WTC11 (cell line): ENCODE results near the gene ACTN2. TPM values are rescaled to one million over a fixed set of nuclear protein-coding genes. Genes with fewer than 3 reads are reported as not detected.

Source experiments
- ATAC-seq: fragments of 200-7000 bp; cut with Tn5 transposase; 2 replicates; pipeline ENCODE4 v1.10.0; 2021; ENCODE audit warnings: mild to moderate bottlenecking, moderate library complexity
- CTCF ChIA-PET: fragments of 300-600 bp; sonication (Branson Sonifier 250); formaldehyde crosslinking; loops from one replicate; lab custom pipeline; 2021; ENCODE audit warnings: antibody characterized with exemption; lab: Charles Lee
- POLR2A ChIA-PET: fragments of 350-600 bp; sonication (Branson Sonifier 250); formaldehyde crosslinking; loops from one replicate; lab custom pipeline; 2021; ENCODE audit warnings: antibody characterized with exemption; lab: Charles Lee
- DNase-seq: peaks from one replicate; pipeline ENCODE4 v3.0.0; 2021; ENCODE audit warnings: low spot score
- H3K27ac Mint-ChIP-seq: 2 replicates; pipeline ENCODE4 v1.8.0; 2021; ENCODE audit warnings: mixed read lengths
- H3K27me3 Mint-ChIP-seq: 2 replicates; pipeline ENCODE4 v1.8.0; 2021; ENCODE audit warnings: low read depth, mild to moderate bottlenecking, moderate library complexity, mixed read lengths
- H3K36me3 Mint-ChIP-seq: 2 replicates; pipeline ENCODE4 v1.8.0; 2021; ENCODE audit warnings: mixed read lengths
- H3K4me1 Mint-ChIP-seq: 2 replicates; pipeline ENCODE4 v1.8.0; 2022; ENCODE audit warnings: mixed read lengths
- H3K4me3 Mint-ChIP-seq: 2 replicates; pipeline ENCODE4 v1.8.0; 2021; ENCODE audit warnings: mild to moderate bottlenecking, moderate library complexity, mixed read lengths
- H3K9me3 Mint-ChIP-seq: 2 replicates; pipeline ENCODE4 v1.8.0; 2021; ENCODE audit warnings: mixed read lengths
- CREM ChIP-seq: sonication (generic); formaldehyde crosslinking; IDR thresholded peaks from 2 replicates; pipeline ENCODE4 v1.8.1; 2022; ENCODE audit warnings: mild to moderate bottlenecking, missing genetic modification reagents, moderate library complexity
- ESRRA ChIP-seq: sonication (generic); formaldehyde crosslinking; IDR thresholded peaks from 2 replicates; pipeline ENCODE4 v1.8.1; 2022; ENCODE audit warnings: mild to moderate bottlenecking, missing genetic modification reagents, borderline replicate concordance
- JUN ChIP-seq: sonication (generic); formaldehyde crosslinking; IDR thresholded peaks from 2 replicates; pipeline ENCODE4 v1.8.0; 2023; ENCODE audit warnings: mild to moderate bottlenecking, missing genetic modification reagents
- NR2C2 ChIP-seq: sonication (generic); formaldehyde crosslinking; IDR thresholded peaks from 2 replicates; pipeline ENCODE4 v1.8.0; 2022; ENCODE audit warnings: mild to moderate bottlenecking, missing genetic modification reagents
- PRRX2 ChIP-seq: fragments of 250-450 bp; sonication (Bioruptor Pico); IDR thresholded peaks from 2 replicates; pipeline ENCODE4 v1.8.0; 2021; ENCODE audit warnings: mild to moderate bottlenecking
- RELA ChIP-seq: sonication (generic); formaldehyde crosslinking; IDR thresholded peaks from 2 replicates; pipeline ENCODE4 v1.8.1; 2022; ENCODE audit warnings: missing genetic modification reagents, mild to moderate bottlenecking, borderline replicate concordance
- TEAD4 ChIP-seq: sonication (generic); formaldehyde crosslinking; IDR thresholded peaks from 2 replicates; pipeline ENCODE4 v1.8.0; 2022; ENCODE audit warnings: mild to moderate bottlenecking, missing genetic modification reagents
- ZNF219 ChIP-seq: sonication (generic); formaldehyde crosslinking; IDR thresholded peaks from 2 replicates; pipeline ENCODE4 v1.8.0; 2023; ENCODE audit warnings: missing genetic modification reagents, mild to moderate bottlenecking, borderline replicate concordance
- total RNA-seq: library from RNA; stranded (reverse); gene quantifications from 3 replicates; pipeline ENCODE4 v1.2.3, GENCODE V29; 2021
- TF ChIP-seq, protein P1 (sequence below): sonication (generic); formaldehyde crosslinking; IDR thresholded peaks from 2 replicates; pipeline ENCODE4 v1.8.0; 2023; ENCODE audit warnings: missing genetic modification reagents, mild to moderate bottlenecking, borderline replicate concordance
- TF ChIP-seq, protein P2 (sequence below): sonication (generic); formaldehyde crosslinking; IDR thresholded peaks from 2 replicates; pipeline ENCODE4 v1.8.0; 2023; ENCODE audit warnings: mild to moderate bottlenecking, missing genetic modification reagents
- TF ChIP-seq, protein P3 (sequence below): fragments of 250-450 bp; sonication (Bioruptor Pico); IDR thresholded peaks from 2 replicates; pipeline ENCODE4 v1.9.0; 2021; ENCODE audit warnings: mild to moderate bottlenecking

The ACTN2 gene
- total RNA-seq, 1 experiment from 2014 or later = 2.0 TPM

DNA sequence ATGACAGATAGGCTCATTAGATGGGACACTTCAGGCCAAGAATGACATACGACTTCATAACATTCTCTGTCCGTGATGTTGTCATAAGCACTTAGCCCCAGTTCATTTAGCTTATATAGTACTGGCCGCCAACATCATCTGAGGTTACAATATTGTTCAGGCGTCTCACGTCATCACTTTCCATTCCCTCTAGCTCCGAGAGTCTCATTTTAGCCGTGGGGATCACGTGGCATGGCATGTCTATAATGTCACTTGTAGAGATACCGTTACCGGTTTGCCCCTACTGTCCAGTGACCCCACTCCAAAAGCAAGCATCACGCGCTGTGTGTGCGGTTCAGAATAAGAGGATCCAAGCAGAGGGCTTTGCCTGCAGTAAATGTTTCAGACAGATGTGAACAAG, 47.4 kb upstream of the ACTN2 start (continued):
- TF ChIP-seq, protein P1, sequence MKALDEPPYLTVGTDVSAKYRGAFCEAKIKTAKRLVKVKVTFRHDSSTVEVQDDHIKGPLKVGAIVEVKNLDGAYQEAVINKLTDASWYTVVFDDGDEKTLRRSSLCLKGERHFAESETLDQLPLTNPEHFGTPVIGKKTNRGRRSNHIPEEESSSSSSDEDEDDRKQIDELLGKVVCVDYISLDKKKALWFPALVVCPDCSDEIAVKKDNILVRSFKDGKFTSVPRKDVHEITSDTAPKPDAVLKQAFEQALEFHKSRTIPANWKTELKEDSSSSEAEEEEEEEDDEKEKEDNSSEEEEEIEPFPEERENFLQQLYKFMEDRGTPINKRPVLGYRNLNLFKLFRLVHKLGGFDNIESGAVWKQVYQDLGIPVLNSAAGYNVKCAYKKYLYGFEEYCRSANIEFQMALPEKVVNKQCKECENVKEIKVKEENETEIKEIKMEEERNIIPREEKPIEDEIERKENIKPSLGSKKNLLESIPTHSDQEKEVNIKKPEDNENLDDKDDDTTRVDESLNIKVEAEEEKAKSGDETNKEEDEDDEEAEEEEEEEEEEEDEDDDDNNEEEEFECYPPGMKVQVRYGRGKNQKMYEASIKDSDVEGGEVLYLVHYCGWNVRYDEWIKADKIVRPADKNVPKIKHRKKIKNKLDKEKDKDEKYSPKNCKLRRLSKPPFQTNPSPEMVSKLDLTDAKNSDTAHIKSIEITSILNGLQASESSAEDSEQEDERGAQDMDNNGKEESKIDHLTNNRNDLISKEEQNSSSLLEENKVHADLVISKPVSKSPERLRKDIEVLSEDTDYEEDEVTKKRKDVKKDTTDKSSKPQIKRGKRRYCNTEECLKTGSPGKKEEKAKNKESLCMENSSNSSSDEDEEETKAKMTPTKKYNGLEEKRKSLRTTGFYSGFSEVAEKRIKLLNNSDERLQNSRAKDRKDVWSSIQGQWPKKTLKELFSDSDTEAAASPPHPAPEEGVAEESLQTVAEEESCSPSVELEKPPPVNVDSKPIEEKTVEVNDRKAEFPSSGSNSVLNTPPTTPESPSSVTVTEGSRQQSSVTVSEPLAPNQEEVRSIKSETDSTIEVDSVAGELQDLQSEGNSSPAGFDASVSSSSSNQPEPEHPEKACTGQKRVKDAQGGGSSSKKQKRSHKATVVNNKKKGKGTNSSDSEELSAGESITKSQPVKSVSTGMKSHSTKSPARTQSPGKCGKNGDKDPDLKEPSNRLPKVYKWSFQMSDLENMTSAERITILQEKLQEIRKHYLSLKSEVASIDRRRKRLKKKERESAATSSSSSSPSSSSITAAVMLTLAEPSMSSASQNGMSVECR (CRISPR knock-in tag) = no peak
- no peak for TF ChIP-seq NR2C2 (CRISPR knock-in tag)
- TF ChIP-seq TEAD4 (CRISPR knock-in tag) = no peak
- TF ChIP-seq CREM (CRISPR knock-in tag) = no peak
- TF ChIP-seq, all 79 proteins: peak for 0

DNA sequence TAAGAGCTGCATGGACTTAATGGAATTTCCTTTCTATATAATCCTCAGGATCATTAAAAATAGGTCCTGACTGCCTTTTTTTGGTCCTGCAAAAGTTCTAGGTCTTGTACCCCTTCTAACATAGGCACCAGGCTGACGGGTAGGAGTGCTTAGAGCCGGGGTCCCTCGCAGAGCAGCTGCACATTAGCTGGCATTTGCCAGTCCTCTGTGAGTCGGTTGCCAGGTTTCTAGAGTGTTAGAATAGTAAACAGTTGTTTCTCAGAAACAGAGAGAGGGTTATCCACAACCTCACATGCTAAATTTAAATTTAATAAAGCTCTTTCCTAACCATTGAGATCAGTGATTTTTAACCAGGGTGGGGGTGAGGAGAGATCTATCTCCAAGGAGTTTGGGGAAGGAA, 46.6 kb upstream of the ACTN2 start:
- ChIA-PET CTCF (interaction anchor here (1.5 kb wide), 1 partner anchor 114 kb away, joined by 4 read pairs; no protein-coding TSS in a partner anchor), POLR2A (no interaction called here)
- H3K9me3 Mint-ChIP-seq = no peaks in the 10 kb centered on the region
- no peak overlapping the region for H3K27ac Mint-ChIP-seq
- H3K27me3 Mint-ChIP-seq = no peaks in the 10 kb centered on the region
- ATAC-seq (no peak), DNase-seq (no peak)
- no peaks in the 10 kb centered on the region for H3K36me3 Mint-ChIP-seq
- no peaks in the 10 kb centered on the region for H3K4me1 Mint-ChIP-seq
- no peak overlapping the region for H3K4me3 Mint-ChIP-seq
- TF ChIP-seq CREM (CRISPR knock-in tag) (no peak), PRRX2 (CRISPR knock-in tag) (no peak)

DNA sequence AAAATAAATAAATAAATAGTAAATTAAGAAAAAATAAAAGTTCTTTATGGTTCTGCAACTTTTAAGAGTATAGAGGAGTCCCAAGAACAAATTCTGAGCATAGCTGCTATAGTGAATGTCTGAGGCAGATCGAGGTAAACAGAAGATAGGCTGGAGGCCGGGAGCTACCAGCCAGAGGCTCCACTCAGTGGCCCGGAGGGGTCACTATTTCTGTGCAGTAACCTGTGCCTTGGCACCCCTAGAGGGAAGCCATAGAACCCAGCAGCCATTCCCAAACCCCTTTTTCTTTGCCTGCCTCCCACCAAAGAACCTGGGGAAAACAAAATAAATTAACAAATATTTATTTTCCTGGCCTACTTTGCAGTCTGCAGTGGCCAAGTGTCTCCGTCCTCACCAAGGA, 43.5 kb upstream of the ACTN2 start:
- POLR2A ChIA-PET = no interaction called here
- TF ChIP-seq JUN (CRISPR knock-in tag) = no peak
- TF ChIP-seq RELA (CRISPR knock-in tag) = no peak
- no peak overlapping the region for H3K4me3 Mint-ChIP-seq
- CTCF ChIA-PET = interaction anchor here (0.7 kb wide), 1 partner anchor 354 kb away, joined by 3 read pairs; no protein-coding TSS in a partner anchor
- no peaks in the 10 kb centered on the region for H3K9me3 Mint-ChIP-seq
- H3K27me3 Mint-ChIP-seq = no peaks in the 10 kb centered on the region
- no peaks in the 10 kb centered on the region for H3K36me3 Mint-ChIP-seq
- H3K4me1 Mint-ChIP-seq = no peaks in the 10 kb centered on the region
- no peak for DNase-seq
- H3K27ac Mint-ChIP-seq = no peak overlapping the region
- ATAC-seq = no peak

DNA sequence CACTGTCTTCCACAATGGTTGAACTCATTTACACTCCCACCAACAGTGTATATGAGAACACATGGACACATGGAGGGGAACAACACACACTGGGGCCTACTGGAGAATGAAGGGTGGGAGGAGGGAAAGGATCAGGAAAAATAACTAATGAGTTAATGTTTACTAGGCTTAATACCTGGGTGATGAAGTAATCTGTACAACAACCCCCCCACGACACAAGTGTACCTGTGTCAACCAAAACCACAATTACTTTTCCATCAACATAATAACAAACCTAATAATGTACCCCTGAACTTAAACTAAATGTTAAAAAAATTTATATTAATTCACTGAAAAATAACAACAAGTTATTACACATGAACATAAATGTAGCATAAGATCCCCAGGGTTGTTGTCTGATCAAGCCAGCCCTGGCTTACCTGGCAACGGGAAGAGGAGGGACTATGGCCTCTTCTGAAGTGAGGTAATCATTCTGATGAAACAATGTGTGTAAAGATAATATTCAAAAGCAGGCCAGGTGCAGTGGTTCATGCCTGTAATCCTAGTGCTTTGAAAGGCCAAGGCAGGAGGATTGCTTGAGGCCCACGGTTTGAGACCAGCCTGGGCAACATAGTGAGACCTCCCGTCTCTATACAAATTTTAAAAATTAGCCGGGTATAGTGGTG, 41.2 kb upstream of the ACTN2 start:
- ChIA-PET POLR2A (no interaction called here), CTCF (no interaction called here)

More for the DNA sequence above, 41.2 kb upstream of the ACTN2 start:
- no peaks in the 10 kb centered on the region for H3K4me1 Mint-ChIP-seq
- ATAC-seq (no peak), DNase-seq (no peak)
- H3K4me3 Mint-ChIP-seq = no peak overlapping the region
- H3K27ac Mint-ChIP-seq = no peak overlapping the region
- no peaks in the 10 kb centered on the region for H3K9me3 Mint-ChIP-seq
- H3K27me3 Mint-ChIP-seq = no peaks in the 10 kb centered on the region
- TF ChIP-seq ZNF219 (CRISPR knock-in tag) (no peak), ESRRA (no peak)
- TF ChIP-seq, protein P2, sequence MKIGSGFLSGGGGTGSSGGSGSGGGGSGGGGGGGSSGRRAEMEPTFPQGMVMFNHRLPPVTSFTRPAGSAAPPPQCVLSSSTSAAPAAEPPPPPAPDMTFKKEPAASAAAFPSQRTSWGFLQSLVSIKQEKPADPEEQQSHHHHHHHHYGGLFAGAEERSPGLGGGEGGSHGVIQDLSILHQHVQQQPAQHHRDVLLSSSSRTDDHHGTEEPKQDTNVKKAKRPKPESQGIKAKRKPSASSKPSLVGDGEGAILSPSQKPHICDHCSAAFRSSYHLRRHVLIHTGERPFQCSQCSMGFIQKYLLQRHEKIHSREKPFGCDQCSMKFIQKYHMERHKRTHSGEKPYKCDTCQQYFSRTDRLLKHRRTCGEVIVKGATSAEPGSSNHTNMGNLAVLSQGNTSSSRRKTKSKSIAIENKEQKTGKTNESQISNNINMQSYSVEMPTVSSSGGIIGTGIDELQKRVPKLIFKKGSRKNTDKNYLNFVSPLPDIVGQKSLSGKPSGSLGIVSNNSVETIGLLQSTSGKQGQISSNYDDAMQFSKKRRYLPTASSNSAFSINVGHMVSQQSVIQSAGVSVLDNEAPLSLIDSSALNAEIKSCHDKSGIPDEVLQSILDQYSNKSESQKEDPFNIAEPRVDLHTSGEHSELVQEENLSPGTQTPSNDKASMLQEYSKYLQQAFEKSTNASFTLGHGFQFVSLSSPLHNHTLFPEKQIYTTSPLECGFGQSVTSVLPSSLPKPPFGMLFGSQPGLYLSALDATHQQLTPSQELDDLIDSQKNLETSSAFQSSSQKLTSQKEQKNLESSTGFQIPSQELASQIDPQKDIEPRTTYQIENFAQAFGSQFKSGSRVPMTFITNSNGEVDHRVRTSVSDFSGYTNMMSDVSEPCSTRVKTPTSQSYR (CRISPR knock-in tag) = no peak
- TF ChIP-seq, protein P3, sequence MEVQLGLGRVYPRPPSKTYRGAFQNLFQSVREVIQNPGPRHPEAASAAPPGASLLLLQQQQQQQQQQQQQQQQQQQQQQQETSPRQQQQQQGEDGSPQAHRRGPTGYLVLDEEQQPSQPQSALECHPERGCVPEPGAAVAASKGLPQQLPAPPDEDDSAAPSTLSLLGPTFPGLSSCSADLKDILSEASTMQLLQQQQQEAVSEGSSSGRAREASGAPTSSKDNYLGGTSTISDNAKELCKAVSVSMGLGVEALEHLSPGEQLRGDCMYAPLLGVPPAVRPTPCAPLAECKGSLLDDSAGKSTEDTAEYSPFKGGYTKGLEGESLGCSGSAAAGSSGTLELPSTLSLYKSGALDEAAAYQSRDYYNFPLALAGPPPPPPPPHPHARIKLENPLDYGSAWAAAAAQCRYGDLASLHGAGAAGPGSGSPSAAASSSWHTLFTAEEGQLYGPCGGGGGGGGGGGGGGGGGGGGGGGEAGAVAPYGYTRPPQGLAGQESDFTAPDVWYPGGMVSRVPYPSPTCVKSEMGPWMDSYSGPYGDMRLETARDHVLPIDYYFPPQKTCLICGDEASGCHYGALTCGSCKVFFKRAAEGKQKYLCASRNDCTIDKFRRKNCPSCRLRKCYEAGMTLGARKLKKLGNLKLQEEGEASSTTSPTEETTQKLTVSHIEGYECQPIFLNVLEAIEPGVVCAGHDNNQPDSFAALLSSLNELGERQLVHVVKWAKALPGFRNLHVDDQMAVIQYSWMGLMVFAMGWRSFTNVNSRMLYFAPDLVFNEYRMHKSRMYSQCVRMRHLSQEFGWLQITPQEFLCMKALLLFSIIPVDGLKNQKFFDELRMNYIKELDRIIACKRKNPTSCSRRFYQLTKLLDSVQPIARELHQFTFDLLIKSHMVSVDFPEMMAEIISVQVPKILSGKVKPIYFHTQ (CRISPR knock-in tag) = no peak
- TF ChIP-seq, all 79 proteins: peak for 0
- no peaks in the 10 kb centered on the region for H3K36me3 Mint-ChIP-seq
